GM12865 (cell line): ENCODE data around the gene IZUMO4.
A peak's percentile ranks its signal among the peaks of the same experiment; 100 is the strongest.

ENCODE experiments used
- DNase-seq: peaks from one replicate; pipeline ENCODE4 v3.0.0; 2010; ENCODE audit warnings: low read depth
- H3K4me3 ChIP-seq: 2 replicates; pipeline ENCODE4 v1.5.1; 2011; ENCODE audit warnings: mild to moderate bottlenecking, low read depth, low read length, control low read depth
- TF ChIP-seq, protein P1 (sequence below): IDR thresholded peaks from 2 replicates; pipeline ENCODE4 v1.5.1; 2011; ENCODE audit warnings: low read length, control low read depth, low read depth, inconsistent platforms; ENCODE audit not compliant: insufficient read depth; ENCODE audit errors: missing control alignments

The IZUMO4 gene

DNA sequence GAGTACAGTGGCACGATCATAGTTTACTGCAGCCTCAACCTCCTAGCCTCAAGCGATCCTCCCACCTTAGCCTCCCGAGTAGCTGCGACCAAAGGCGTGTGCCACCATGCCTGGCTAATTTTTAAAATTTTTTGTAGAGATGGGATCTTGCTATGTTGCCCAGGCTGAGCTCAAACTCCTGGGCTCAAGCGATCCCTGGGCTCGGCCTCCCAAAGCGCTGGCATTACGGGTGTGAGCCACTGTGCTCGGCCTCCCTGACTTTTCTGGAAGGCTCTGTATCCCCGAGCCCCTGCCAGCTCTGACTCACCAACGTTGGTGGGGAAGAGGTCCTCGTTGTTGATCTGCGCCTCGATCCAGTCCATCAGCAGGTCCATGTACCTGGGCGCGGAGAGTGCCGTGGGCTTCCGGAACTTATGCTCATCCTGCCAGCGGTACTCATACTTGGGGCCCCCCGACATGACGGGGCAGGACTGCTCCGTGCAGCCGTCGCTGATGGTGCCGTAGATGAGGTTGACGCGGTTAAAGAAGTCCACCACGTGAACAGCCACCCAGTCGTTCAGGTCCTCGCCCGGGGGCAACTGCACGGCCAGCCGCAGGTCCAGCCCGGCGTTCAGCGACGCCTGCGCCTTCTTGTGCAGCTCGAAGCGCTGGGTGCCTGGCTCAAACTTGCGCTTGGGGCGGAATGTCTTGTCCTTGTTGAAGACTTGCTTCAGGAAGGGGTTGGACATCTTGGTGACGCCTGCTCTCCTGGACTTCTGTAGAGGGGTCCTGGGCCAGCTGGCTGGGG lies 18.7 kb upstream of the IZUMO4 start:
- DNase-seq = no peak
- TF ChIP-seq, protein P1, sequence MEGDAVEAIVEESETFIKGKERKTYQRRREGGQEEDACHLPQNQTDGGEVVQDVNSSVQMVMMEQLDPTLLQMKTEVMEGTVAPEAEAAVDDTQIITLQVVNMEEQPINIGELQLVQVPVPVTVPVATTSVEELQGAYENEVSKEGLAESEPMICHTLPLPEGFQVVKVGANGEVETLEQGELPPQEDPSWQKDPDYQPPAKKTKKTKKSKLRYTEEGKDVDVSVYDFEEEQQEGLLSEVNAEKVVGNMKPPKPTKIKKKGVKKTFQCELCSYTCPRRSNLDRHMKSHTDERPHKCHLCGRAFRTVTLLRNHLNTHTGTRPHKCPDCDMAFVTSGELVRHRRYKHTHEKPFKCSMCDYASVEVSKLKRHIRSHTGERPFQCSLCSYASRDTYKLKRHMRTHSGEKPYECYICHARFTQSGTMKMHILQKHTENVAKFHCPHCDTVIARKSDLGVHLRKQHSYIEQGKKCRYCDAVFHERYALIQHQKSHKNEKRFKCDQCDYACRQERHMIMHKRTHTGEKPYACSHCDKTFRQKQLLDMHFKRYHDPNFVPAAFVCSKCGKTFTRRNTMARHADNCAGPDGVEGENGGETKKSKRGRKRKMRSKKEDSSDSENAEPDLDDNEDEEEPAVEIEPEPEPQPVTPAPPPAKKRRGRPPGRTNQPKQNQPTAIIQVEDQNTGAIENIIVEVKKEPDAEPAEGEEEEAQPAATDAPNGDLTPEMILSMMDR = no peak
- no peak overlapping the region for H3K4me3 ChIP-seq

DNA sequence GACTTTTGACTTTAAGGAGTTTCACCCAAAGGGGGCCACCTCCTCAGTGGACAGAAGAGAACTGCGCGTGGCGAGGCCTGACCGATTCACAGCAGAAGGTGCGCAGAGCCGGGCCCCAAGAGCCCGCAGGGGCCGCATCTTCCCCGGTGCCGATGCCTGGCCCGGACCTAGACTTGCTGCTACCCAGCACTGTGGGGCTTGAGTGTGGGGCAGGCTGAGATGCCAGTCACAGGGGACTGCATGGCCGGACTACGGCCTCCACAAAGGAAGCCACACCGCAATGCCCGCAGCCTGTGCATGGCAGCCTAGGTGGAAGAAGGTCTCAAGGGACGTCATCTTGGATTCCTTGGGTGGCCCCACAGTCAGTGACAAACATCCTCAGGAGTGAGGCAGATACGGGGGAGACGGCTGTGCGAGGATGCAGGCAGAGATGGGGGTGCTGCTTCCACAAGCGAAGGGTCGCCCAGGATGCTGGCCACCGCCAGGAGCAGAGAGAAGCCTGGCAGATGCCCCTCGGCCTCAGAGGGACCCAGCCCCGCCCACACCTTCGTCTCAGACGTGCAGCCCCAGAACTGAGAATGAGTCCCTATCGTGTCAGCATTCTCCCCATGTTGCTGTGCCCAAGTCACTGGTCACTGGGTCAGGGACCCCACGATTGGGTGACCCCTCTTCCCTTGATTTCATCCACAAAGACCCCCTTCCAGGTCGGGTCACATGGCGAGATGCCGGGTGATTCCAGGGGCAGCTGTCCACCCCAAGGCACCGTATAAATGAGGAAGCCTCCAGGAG lies 17.4 kb upstream of the IZUMO4 start:
- no peak for DNase-seq
- TF ChIP-seq, protein P1 = no peak
- peak overlapping the region; percentile 97 for H3K4me3 ChIP-seq

GRCh38 chr19:2079865-2080301 lies 16.8 kb upstream of the IZUMO4 start:
- no peak for DNase-seq
- TF ChIP-seq, protein P1 = no peak

GRCh38 chr19:2080336-2080988 lies 16.3 kb upstream of the IZUMO4 start:
- peak overlapping the region; percentile 97 for H3K4me3 ChIP-seq
- TF ChIP-seq, protein P1 = no peak
- no peak for DNase-seq

More at GRCh38 chr19:2079865-2080301, 16.8 kb upstream of the IZUMO4 start:
- H3K4me3 ChIP-seq = peak overlapping the region; percentile 97

DNA sequence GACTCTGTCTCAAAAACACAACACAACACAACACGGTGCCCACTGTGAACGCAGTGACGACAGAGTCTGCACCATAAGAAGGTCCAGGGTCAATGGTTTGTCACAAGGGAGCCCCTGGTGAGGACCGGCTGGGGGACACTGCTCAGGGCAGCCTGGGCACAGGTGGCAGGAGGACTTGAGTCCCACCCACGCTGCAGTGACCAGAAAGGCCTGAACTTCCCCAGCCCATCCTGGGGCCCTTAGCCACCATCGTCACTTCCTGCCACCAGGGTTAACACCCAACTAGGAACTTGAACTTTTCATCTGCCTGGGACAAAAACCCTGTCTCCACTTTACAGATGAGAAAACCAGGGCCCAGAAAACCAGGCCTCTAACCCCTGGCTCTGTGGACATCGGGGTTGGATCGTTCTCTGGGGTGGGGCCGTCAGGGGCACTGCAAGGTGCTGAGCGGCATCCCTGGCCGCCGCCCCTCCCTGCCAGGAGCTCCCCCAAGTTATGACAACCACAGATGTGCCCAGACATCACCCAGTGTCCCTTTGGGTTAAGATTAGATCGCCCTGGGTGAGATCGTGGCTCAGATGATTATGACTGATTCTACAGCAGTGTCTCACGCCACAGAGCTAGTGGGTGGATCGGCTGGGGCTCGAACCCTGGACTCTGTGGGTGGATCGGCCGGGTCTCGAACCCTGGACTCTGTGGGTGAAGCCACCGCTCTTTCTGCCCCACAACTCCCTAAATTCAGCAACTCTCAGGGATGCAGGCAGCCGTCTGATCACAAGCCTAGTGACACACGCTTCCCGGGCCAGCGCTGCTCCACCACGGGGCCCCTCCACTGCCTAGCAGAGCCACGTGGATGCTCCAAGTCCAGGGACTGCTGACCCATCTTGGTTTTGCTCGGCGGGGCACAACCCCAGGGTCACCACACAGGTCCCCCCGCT lies 14.6 kb upstream of the IZUMO4 start:
- TF ChIP-seq, protein P1 = no peak
- peak overlapping the region; percentile 97 for H3K4me3 ChIP-seq
- DNase-seq = peak; percentile 74
